PFSK-1 (cell line): ENCODE measurements around the gene MFSD12.

Experiments
- REST ChIP-seq, 2 experiments: IDR thresholded peaks; 2 replicates each; pipeline versions ENCODE4 v1.6.1 to v1.8.0; 2011 to 2012; ENCODE audit warnings: low read depth in 2 of 2, low read length in 2 of 2, control low read depth in 1 of 2, inconsistent platforms in 1 of 2, mild to moderate bottlenecking in 1 of 2, moderate library complexity in 1 of 2; ENCODE audit not compliant: insufficient read depth in 1 of 2
- SIN3A ChIP-seq: IDR thresholded peaks from 2 replicates; pipeline ENCODE4 v1.6.1; 2012; ENCODE audit warnings: mild to moderate bottlenecking, low read length, moderate library complexity, borderline replicate concordance; ENCODE audit not compliant: insufficient read depth
- TAF1 ChIP-seq: IDR thresholded peaks from 2 replicates; pipeline ENCODE4 v1.6.1; 2012; ENCODE audit warnings: low read length, control low read depth, borderline replicate concordance; ENCODE audit not compliant: insufficient read depth

- TF ChIP-seq SIN3A (no peak), REST (IDR thresholded peaks at IDR 0.05; ENCODE audit: insufficient read depth in 1 of 2, low read depth in 2 of 2, low read length in 2 of 2) (no peak), TAF1 (no peak)
Observed at GRCh38 chr19:3546119-3546518, 11.3 kb downstream of the MFSD12 start.
